ENCODE results near the gene SGIP1.

DNA sequence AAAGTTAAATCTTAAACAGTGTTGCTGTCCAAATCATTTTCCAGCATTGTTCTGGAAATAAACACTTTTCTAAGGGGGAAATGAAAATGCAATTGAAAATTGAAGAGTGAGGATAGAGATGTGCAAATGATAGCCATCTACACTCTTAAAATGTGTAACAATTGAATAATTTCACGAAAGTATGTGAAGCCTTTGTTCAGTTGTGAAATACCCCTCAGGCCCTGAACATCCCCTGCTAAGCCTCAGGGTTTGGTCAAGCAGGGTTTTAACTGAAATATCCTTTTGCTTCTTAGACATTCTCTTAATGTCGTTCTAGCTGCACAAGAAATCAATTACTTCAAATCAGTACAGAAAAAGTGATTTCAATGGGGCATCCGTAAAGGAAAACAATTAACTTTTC lies 152.5 kb downstream of the SGIP1 start:
- TF ChIP-seq CTCF (IDR thresholded peaks at IDR 0.05; ENCODE audit: control extremely low read depth in 1 of 3, insufficient read depth in 1 of 3, low read depth in 1 of 3, low read length in 3 of 3) (no peak), E2F6 (IDR thresholded peaks at IDR 0.05) (no peak), POLR2A (IDR thresholded peaks at IDR 0.05; ENCODE audit: control extremely low read depth in 1 of 2, low read depth in 2 of 2, low read length in 2 of 2) (no peak), RAD21 (IDR thresholded peaks at IDR 0.05 in 1 of 2, conservative IDR thresholded peaks at IDR 0.05 in 1 of 2; ENCODE audit: low read depth in 2 of 2, low read length in 2 of 2) (no peak), MAFK (IDR thresholded peaks at IDR 0.05; ENCODE audit: low read depth, low read length) (no peak), JUN (IDR thresholded peaks at IDR 0.05; ENCODE audit: low read depth, low read length) (no peak), SP4 (IDR thresholded peaks at IDR 0.05; ENCODE audit: low read length) (no peak), RFX5 (IDR thresholded peaks at IDR 0.05; ENCODE audit: borderline replicate concordance, low read depth, low read length) (no peak), YY1 (IDR thresholded peaks at IDR 0.05; ENCODE audit: low read depth, low read length) (no peak), JUND (IDR thresholded peaks at IDR 0.05; ENCODE audit: low read length) (no peak), TAF1 (IDR thresholded peaks at IDR 0.05; ENCODE audit: low read depth, low read length) (no peak)
